ENCODE data around the gene LHFPL2.

Gene LHFPL2

GRCh38 chr5:78506261-78507024, 142.1 kb downstream of the LHFPL2 start:
- in situ Hi-C loops (cut with MboI; ENCODE audit: low sequenced_read_pairs, unreplicated experiment), result no loop called here
- no peak for TF ChIP-seq CTCF (IDR thresholded peaks at IDR 0.05; ENCODE audit: borderline replicate concordance, control extremely low read depth, extremely low read depth, insufficient read depth, missing control alignments)
- DNase-seq (ENCODE audit: low spot score), result no peak

- no peak for DNase-seq (ENCODE audit: low spot score)
- in situ Hi-C loops (cut with MboI; ENCODE audit: low sequenced_read_pairs, unreplicated experiment), result no loop called here
- TF ChIP-seq CTCF (IDR thresholded peaks at IDR 0.05; ENCODE audit: borderline replicate concordance, control extremely low read depth, extremely low read depth, insufficient read depth, missing control alignments), result no peak
Observed at GRCh38 chr5:78505860-78506259, 142.7 kb downstream of the LHFPL2 start.

- no peak for TF ChIP-seq CTCF (IDR thresholded peaks at IDR 0.05; ENCODE audit: borderline replicate concordance, control extremely low read depth, extremely low read depth, insufficient read depth, missing control alignments)
Observed at GRCh38 chr5:78504704-78505677, 143.6 kb downstream of the LHFPL2 start.

GRCh38 chr5:78503958-78504653, 144.5 kb downstream of the LHFPL2 start:
- DNase-seq (ENCODE audit: low spot score), result no peak
- in situ Hi-C loops (cut with MboI; ENCODE audit: low sequenced_read_pairs, unreplicated experiment), result no loop called here
- TF ChIP-seq CTCF (IDR thresholded peaks at IDR 0.05; ENCODE audit: borderline replicate concordance, control extremely low read depth, extremely low read depth, insufficient read depth, missing control alignments), result no peak

More at GRCh38 chr5:78504704-78505677, 143.6 kb downstream of the LHFPL2 start:
- in situ Hi-C loops (cut with MboI; ENCODE audit: low sequenced_read_pairs, unreplicated experiment), result no loop called here
- DNase-seq (ENCODE audit: low spot score), result no peak

GRCh38 chr5:78501411-78502352, 146.9 kb downstream of the LHFPL2 start:
- no peak for DNase-seq (ENCODE audit: low spot score)
- in situ Hi-C loops (cut with MboI; ENCODE audit: low sequenced_read_pairs, unreplicated experiment), result no loop called here
- no peak for TF ChIP-seq CTCF (IDR thresholded peaks at IDR 0.05; ENCODE audit: borderline replicate concordance, control extremely low read depth, extremely low read depth, insufficient read depth, missing control alignments)
